ENCODE data around the gene ARRDC4. TPM values are rescaled to one million over a fixed set of nuclear protein-coding genes. Genes with fewer than 3 reads are reported as not detected.

ARRDC4 gene
- total RNA-seq, 2 donors from 2014 or later = 29.6 to 31.0 TPM

GRCh38 chr15:98012354-98012753 is 51.9 kb downstream of the ARRDC4 start:
- no peaks in the 10 kb centered on the region for H3K9me3 ChIP-seq
- peaks cover 10% of the 10 kb centered on the region for H3K4me1 ChIP-seq
- H3K27me3 ChIP-seq = no peaks in the 10 kb centered on the region
- H3K4me3 ChIP-seq = no peak overlapping the region
- intact Hi-C loops (cut with DNase I) = no loop called here
- no peak for DNase-seq
- no peak for ATAC-seq
- H3K36me3 ChIP-seq (replicated peaks in 1 of 2; ENCODE audit: insufficient read depth in 1 of 2, low read depth in 2 of 2) = no peaks in the 10 kb centered on the region
- 44 to 46% methylated on average over 5 of the region's 5 CpGs for WGBS, 2 donors
- TF ChIP-seq POLR2A (IDR thresholded peaks at IDR 0.05) (no peak), CTCF (IDR thresholded peaks at IDR 0.05) (no peak)
- H3K27ac ChIP-seq = no peak overlapping the region

GRCh38 chr15:98013631-98014030 is 53.1 kb downstream of the ARRDC4 start:
- intact Hi-C loops (cut with DNase I) = no loop called here
- Histone ChIP-seq H3K27ac (no peak overlapping the region), H3K4me1 (peaks cover 12% of the 10 kb centered on the region), H3K9me3 (no peaks in the 10 kb centered on the region), H3K4me3 (no peak overlapping the region), H3K27me3 (no peaks in the 10 kb centered on the region), H3K36me3 (replicated peaks in 1 of 2; ENCODE audit: insufficient read depth in 1 of 2, low read depth in 2 of 2) (no peaks in the 10 kb centered on the region)
- no peak for ATAC-seq
- TF ChIP-seq CTCF (IDR thresholded peaks at IDR 0.05) (no peak), POLR2A (IDR thresholded peaks at IDR 0.05) (no peak)
- DNase-seq = no peak

- TF ChIP-seq POLR2A (IDR thresholded peaks at IDR 0.05) (no peak), CTCF (IDR thresholded peaks at IDR 0.05) (no peak)
- Histone ChIP-seq H3K36me3 (replicated peaks in 1 of 2; ENCODE audit: insufficient read depth in 1 of 2, low read depth in 2 of 2) (no peaks in the 10 kb centered on the region), H3K27me3 (no peaks in the 10 kb centered on the region), H3K4me3 (no peak overlapping the region), H3K27ac (no peak overlapping the region), H3K9me3 (no peaks in the 10 kb centered on the region), H3K4me1 (peaks cover 9% of the 10 kb centered on the region)
- no peak for ATAC-seq
- intact Hi-C loops (cut with DNase I) = no loop called here
- no peak for DNase-seq
- WGBS, 2 donors = 91 to 92% methylated on average over 10 of the region's 10 CpGs
Observed at GRCh38 chr15:98017150-98017964, 56.9 kb downstream of the ARRDC4 start.

GRCh38 chr15:98018761-98019351 is 58.4 kb downstream of the ARRDC4 start:
- no peak overlapping the region for H3K27ac ChIP-seq

More at GRCh38 chr15:98018761-98019351, 58.4 kb downstream of the ARRDC4 start:
- peaks cover 9% of the 10 kb centered on the region for H3K4me1 ChIP-seq
- no peaks in the 10 kb centered on the region for H3K27me3 ChIP-seq
- intact Hi-C loops (cut with DNase I) = no loop called here
- no peak overlapping the region for H3K4me3 ChIP-seq
- H3K9me3 ChIP-seq = no peaks in the 10 kb centered on the region
- ATAC-seq (peak; percentile 42), DNase-seq (peak in 2 of 4 donors; percentile 22 to 23)
- H3K36me3 ChIP-seq (replicated peaks in 1 of 2; ENCODE audit: insufficient read depth in 1 of 2, low read depth in 2 of 2) = no peaks in the 10 kb centered on the region
- 19 to 30% methylated on average over 6 of the region's 6 CpGs for WGBS, 2 donors
- TF ChIP-seq CTCF (IDR thresholded peaks at IDR 0.05) = no peak
- no peak for TF ChIP-seq POLR2A (IDR thresholded peaks at IDR 0.05)
